CMK (cell line): ENCODE data around the gene STAT6.

Source experiments
- DNase-seq: peaks from one replicate; pipeline ENCODE4 v3.0.0-alpha.2; 2010; ENCODE audit warnings: low read depth

Gene STAT6

GRCh38 chr12:57047981-57048380, 63.2 kb downstream of the STAT6 start:
- DNase-seq = no peak

- DNase-seq = no peak
Measured at GRCh38 chr12:57046947-57047890, 63.9 kb downstream of the STAT6 start.

- DNase-seq = no peak
Measured at GRCh38 chr12:57046086-57046791, 64.9 kb downstream of the STAT6 start.
